PC-9 (cell line): Measurements from ENCODE around the gene IWS1. TPM values are rescaled to one million over a fixed set of nuclear protein-coding genes. Genes with fewer than 3 reads are reported as not detected.
"Not testable (repeated sequence)": the region's sequence is repeated elsewhere in the genome, so short reads cannot be mapped to it uniquely, and the experiment has no call there.

Experiments used
- BruUV-seq: library from RNA; stranded (reverse); fragments of 400-500 nt; replicated peaks from 2 replicates; lab custom pipeline; 2021; lab: Mats Ljungman, UMichigan
- CTCF ChIA-PET: fragments of 300-600 bp; sonication (Branson Sonifier 250); formaldehyde crosslinking; loops from one replicate; lab custom pipeline; 2022; ENCODE audit warnings: antibody characterized with exemption; lab: Charles Lee
- POLR2A ChIA-PET: fragments of 300-600 bp; sonication (Branson Sonifier 250); formaldehyde crosslinking; loops from one replicate; lab custom pipeline; 2022; ENCODE audit warnings: antibody characterized with exemption; ENCODE audit not compliant: unreplicated experiment; lab: Charles Lee
- DNase-seq, 2 experiments: peaks; one replicate each; pipeline versions ENCODE4 v3.0.0 to v3.0.0-alpha.2; 2015 to 2022; ENCODE audit warnings: mixed read lengths in 1 of 2
- H2AFZ ChIP-seq: fragments of 200-600 bp; sonication (generic); 2 replicates; pipeline ENCODE4 v1.8.1; 2017; ENCODE audit warnings: antibody characterized with exemption
- H3F3A ChIP-seq: fragments of 200-600 bp; sonication (generic); 2 replicates; pipeline ENCODE4 v1.8.1; 2017; ENCODE audit warnings: antibody characterized with exemption, mild to moderate bottlenecking, low read depth; ENCODE audit not compliant: insufficient read depth
- H3K27ac ChIP-seq: fragments of 200-600 bp; sonication (generic); 2 replicates; pipeline ENCODE4 v1.6.1; 2016; ENCODE audit warnings: mixed run types
- H3K27me3 ChIP-seq: fragments of 200-600 bp; sonication (generic); 2 replicates; pipeline ENCODE4 v1.6.1; 2016; ENCODE audit warnings: low read depth, mixed run types; ENCODE audit not compliant: insufficient read depth
- H3K36me3 ChIP-seq: fragments of 200-600 bp; sonication (generic); 2 replicates; pipeline ENCODE4 v1.6.1; 2016; ENCODE audit warnings: low read depth, mixed run types
- H3K4me1 ChIP-seq: fragments of 200-600 bp; sonication (generic); replicated peaks from 2 replicates; pipeline ENCODE4 v1.6.1; 2016; ENCODE audit warnings: mixed run types; ENCODE audit not compliant: insufficient read depth
- H3K4me2 ChIP-seq: fragments of 200-600 bp; sonication (generic); 2 replicates; pipeline ENCODE4 v1.6.1; 2017; ENCODE audit warnings: mixed run types
- H3K4me3 ChIP-seq: fragments of 200-600 bp; sonication (generic); 2 replicates; pipeline ENCODE4 v1.6.1; 2016; ENCODE audit warnings: mixed run types
- H3K79me2 ChIP-seq: fragments of 200-600 bp; sonication (generic); 2 replicates; pipeline ENCODE4 v1.6.1; 2017; ENCODE audit warnings: low read depth, mixed run types
- H3K9me2 ChIP-seq: fragments of 200-600 bp; sonication (generic); 2 replicates; pipeline ENCODE4 v1.8.1; 2017; ENCODE audit warnings: mild to moderate bottlenecking; ENCODE audit not compliant: insufficient read depth
- H3K9me3 ChIP-seq: fragments of 200-600 bp; sonication (generic); 2 replicates; pipeline ENCODE4 v1.8.1; 2016; ENCODE audit warnings: low read depth; ENCODE audit not compliant: insufficient read depth
- H4K20me1 ChIP-seq: fragments of 200-600 bp; sonication (generic); 2 replicates; pipeline ENCODE4 v1.8.1; 2017; ENCODE audit not compliant: insufficient read depth
- CTCF ChIP-seq: fragments of 200-600 bp; sonication (generic); conservative IDR thresholded peaks from 2 replicates; pipeline ENCODE4 v1.6.1; 2017; ENCODE audit warnings: mixed run types, antibody characterized with exemption, mild to moderate bottlenecking, moderate library complexity
- EZH2 ChIP-seq: fragments of 200-600 bp; sonication (generic); IDR thresholded peaks from 2 replicates; pipeline ENCODE4 v1.8.0; 2017; ENCODE audit warnings: antibody characterized with exemption, low read depth
- intact Hi-C: fragments of 100-400 bp; cut with micrococcal nuclease; formaldehyde crosslinking; loops from one replicate; pipeline ENCODE4 v1.10.0; 2022; ENCODE audit not compliant: unreplicated experiment
- total RNA-seq: library from RNA; stranded (reverse); gene quantifications from 2 replicates; pipeline ENCODE4 v1.2.3, GENCODE V29; 2021

Gene IWS1
- total RNA-seq, 1 experiment from 2014 or later = 47.3 TPM

DNA sequence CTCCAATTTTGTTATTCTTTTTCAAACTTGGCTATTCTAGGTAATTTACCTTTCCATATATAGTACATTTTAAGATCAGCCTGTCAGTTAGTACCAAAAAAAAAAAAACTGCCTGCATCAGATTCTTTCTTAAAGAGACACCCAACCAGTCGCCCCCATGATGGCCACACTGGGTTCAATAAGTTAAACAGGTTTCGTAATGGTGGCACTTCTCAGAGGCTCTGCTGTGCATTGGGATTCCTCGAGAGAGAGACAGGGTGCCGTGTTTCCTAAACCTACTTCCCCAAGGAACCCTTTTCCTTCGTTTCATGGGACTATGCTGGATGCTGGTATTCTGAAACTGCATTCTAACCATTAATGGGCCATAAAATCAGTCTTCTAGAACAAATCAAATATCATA, 46.6 kb upstream of the IWS1 start:
- peak in 1 of 2 experiments; percentile 10 for DNase-seq
- Histone ChIP-seq H3K79me2 (no peaks in the 10 kb centered on the region), H3K36me3 (no peaks in the 10 kb centered on the region), H3K4me2 (no peak overlapping the region), H3F3A (no peaks in the 10 kb centered on the region), H3K4me1 (no peaks in the 10 kb centered on the region), H3K27ac (no peak overlapping the region), H3K9me2 (no peaks in the 10 kb centered on the region), H2AFZ (no peak overlapping the region), H3K27me3 (peaks cover 18% of the 10 kb centered on the region; the same call in 1 of the 2 replicates), H3K9me3 (no peaks in the 10 kb centered on the region), H3K4me3 (no peak overlapping the region), H4K20me1 (no peaks in the 10 kb centered on the region)
- TF ChIP-seq CTCF (no peak), EZH2 (no peak)
- POLR2A ChIA-PET = no interaction called here
- no TSS peak for BruUV-seq
- intact Hi-C loops = no loop called here
- CTCF ChIA-PET = no interaction called here

DNA sequence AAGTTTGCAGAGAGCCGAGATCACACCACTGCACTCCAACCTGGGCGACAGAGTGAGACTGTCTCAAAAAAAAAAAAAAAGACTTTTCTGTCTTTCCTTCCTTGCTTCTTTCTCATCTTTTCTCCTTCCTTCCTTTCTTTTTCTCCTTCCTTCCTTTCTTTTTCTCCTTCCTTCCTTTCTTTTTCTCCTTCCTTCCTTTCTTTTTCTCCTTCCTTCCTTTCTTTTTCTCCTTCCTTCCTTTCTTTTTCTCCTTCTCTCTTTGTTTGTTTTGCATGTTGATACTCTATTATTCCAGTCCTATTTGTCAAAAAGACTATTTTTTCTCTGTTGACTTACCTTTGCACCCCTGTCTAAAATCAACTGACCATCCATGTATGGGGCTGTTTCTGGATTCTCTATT, 46.1 kb upstream of the IWS1 start:
- POLR2A ChIA-PET, H3K27ac ChIP-seq, H3K79me2 ChIP-seq, H3K4me3 ChIP-seq, H3K9me3 ChIP-seq, DNase-seq, H3K4me1 ChIP-seq, H3K9me2 ChIP-seq, intact Hi-C loops, BruUV-seq, H4K20me1 ChIP-seq, CTCF ChIA-PET, H3K4me2 ChIP-seq, H3K36me3 ChIP-seq, H2AFZ ChIP-seq, H3F3A ChIP-seq: not testable (repeated sequence)
- peaks cover 18% of the 10 kb centered on the region; the same call in 1 of the 2 replicates for H3K27me3 ChIP-seq

DNA sequence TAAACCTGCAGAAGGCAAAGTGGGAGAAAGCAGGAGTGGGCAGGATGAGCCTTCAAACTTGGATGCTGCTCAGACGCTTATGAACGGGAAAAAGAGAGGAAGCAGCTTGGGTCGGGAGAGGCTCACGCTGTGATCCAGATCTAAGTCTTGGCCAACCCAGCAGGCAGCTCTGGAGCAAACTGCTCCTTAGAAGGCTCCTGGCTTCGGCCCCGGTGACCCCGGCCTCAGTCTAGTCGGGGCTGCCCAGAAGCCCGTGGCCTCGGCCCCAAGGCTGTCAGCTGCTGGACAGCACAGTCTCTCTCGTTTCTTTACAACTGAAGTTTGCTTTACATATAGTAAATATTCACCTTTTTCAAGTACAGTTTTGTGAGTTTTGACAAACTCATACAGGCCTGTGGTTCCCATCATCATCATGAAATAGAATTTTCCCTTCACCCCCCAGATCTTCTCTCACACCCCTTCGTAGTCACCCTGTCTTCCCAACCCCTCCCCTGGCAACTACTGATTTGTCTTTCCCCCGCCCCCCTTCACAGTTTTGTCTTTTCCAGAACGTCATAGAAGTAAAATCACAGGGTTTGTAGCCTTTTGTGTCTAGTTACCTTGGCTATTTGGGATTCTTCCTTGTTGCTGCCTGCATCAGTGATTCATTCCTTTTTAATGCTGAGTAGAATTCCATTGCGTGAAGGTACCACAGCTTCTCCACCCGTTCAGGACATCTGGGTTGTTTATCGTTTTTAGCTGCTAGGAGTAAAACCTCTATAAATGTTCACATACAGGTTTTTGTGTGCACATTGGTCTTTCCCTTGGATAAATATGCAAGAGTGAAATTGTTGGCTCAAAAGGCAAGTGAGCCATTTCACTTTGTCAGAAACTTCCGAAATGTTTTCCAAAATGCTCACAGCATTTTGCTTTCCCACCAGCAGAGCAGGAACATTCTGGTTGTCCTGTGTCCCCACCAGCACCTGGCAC, 44.3 kb upstream of the IWS1 start:
- no peaks in the 10 kb centered on the region for H3K36me3 ChIP-seq
- H3K4me2 ChIP-seq = no peak overlapping the region
- no peak overlapping the region for H2AFZ ChIP-seq
- intact Hi-C loops = no loop called here
- H3K9me3 ChIP-seq = no peaks in the 10 kb centered on the region
- no peaks in the 10 kb centered on the region for H3K4me1 ChIP-seq
- BruUV-seq = no TSS peak
- no peaks in the 10 kb centered on the region for H3F3A ChIP-seq
- H3K9me2 ChIP-seq = no peaks in the 10 kb centered on the region
- POLR2A ChIA-PET = no interaction called here
- DNase-seq = peak in 1 of 2 experiments; percentile 32
- H3K27me3 ChIP-seq = peaks cover 18% of the 10 kb centered on the region; the same call in 1 of the 2 replicates
- no peaks in the 10 kb centered on the region for H4K20me1 ChIP-seq
- H3K79me2 ChIP-seq = no peaks in the 10 kb centered on the region
- no peak overlapping the region for H3K27ac ChIP-seq
- TF ChIP-seq CTCF (no peak), EZH2 (no peak)
- no peak overlapping the region for H3K4me3 ChIP-seq
- CTCF ChIA-PET = no interaction called here
